WERI-Rb-1 (cell line): ENCODE data around the gene KCNH2.

Source experiments
- DNase-seq: peaks from one replicate; pipeline ENCODE4 v3.0.0-alpha.2; 2020
- H3K27ac ChIP-seq: fragments of 250-450 bp; sonication (Bioruptor Pico); 2 replicates; pipeline ENCODE4 v1.5.1; 2020; ENCODE audit warnings: mild to moderate bottlenecking, moderate library complexity
- H3K27me3 ChIP-seq: fragments of 250-450 bp; sonication (Bioruptor Pico); 2 replicates; pipeline ENCODE4 v1.5.1; 2021; ENCODE audit warnings: mild to moderate bottlenecking, low read depth, moderate library complexity; ENCODE audit not compliant: insufficient read depth, severe bottlenecking
- H3K36me3 ChIP-seq: fragments of 250-450 bp; sonication (Bioruptor Pico); 2 replicates; pipeline ENCODE4 v1.5.1; 2020; ENCODE audit warnings: mild to moderate bottlenecking, moderate library complexity
- H3K4me3 ChIP-seq: 2 replicates; pipeline ENCODE4 v1.5.1; 2011; ENCODE audit warnings: low read depth, mild to moderate bottlenecking, control low read depth, low read length
- H3K9me3 ChIP-seq: fragments of 250-450 bp; sonication (Bioruptor Pico); 2 replicates; pipeline ENCODE4 v1.5.1; 2021; ENCODE audit warnings: mild to moderate bottlenecking, moderate library complexity; ENCODE audit not compliant: severe bottlenecking
- CTCF ChIP-seq: IDR thresholded peaks from 2 replicates; pipeline ENCODE4 v1.5.1; 2011; ENCODE audit warnings: low read depth, mild to moderate bottlenecking, control low read depth, inconsistent platforms, low read length

Gene KCNH2

GRCh38 chr7:150895809-150896208, 82.3 kb downstream of the KCNH2 start:
- TF ChIP-seq CTCF = no peak
- H3K27ac ChIP-seq = no peak overlapping the region
- no peak for DNase-seq
- no peaks in the 10 kb centered on the region for H3K36me3 ChIP-seq
- H3K4me3 ChIP-seq = no peak overlapping the region
- no peaks in the 10 kb centered on the region for H3K27me3 ChIP-seq
- H3K9me3 ChIP-seq = no peaks in the 10 kb centered on the region
